ENCODE data around the gene NR2F1-AS1. TPM values are rescaled to one million over a fixed set of nuclear protein-coding genes. Genes with fewer than 3 reads are reported as not detected.

NR2F1-AS1 gene
- total RNA-seq, 1 donor from 2014 or later, result 1.8 TPM

DNA sequence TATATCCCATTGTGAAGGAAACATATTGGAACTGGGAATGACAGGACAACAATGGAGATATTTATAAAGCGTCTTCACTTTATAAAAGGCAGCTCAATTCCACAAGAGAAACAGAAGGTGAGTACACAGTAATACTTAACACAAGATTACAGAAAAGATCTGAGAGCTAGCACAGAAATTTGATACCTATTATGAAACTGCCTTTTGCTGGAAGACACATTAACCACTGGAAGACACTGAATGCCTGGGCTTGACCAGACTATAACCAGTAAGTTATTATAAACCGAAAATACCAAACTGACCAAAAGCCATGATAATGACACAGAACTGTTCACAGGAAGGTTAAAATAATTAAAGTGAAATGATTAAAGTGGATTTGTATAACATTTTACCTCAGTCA lies 195.4 kb downstream of the NR2F1-AS1 start:
- peak; percentile 84 for DNase-seq (ENCODE audit: low read depth)

DNA sequence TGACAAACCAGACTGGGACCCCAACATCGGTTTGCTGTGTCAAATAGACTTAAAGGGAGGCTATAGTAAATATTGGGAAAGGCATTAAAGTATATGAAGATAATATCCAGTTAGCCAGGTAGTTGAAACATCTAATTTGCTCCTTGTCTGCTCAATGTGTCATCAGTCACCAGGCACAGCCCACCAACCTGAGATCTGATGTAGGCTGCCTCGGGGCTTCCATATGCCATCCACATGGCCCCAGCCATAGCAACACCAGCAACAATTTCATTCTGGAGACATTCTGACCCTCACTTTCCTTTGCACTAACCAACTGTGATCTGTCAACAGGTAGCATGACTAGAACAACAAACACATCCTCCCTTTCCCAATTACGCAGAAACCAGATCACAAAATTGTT lies 196.0 kb downstream of the NR2F1-AS1 start:
- no peak for DNase-seq (ENCODE audit: low read depth)

DNA sequence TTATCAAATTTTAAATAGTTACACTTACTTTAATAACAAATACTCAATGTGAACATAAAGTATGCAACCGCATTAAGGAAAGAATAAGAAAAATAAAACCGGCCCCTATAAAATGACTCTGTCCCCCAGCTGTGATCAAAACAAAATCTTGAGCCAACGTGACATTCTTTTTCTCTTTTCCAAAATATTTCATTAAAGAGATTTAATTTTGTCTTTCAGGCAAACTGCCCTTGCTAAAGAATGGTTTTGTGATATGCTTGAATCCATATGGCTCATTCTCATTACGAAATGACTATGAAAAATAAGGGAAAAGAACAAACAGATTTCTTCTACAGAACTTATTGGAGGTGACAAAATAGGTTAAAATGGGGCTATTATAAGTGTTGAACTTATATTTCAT lies 197.0 kb downstream of the NR2F1-AS1 start:
- no peak for DNase-seq (ENCODE audit: low read depth)

DNA sequence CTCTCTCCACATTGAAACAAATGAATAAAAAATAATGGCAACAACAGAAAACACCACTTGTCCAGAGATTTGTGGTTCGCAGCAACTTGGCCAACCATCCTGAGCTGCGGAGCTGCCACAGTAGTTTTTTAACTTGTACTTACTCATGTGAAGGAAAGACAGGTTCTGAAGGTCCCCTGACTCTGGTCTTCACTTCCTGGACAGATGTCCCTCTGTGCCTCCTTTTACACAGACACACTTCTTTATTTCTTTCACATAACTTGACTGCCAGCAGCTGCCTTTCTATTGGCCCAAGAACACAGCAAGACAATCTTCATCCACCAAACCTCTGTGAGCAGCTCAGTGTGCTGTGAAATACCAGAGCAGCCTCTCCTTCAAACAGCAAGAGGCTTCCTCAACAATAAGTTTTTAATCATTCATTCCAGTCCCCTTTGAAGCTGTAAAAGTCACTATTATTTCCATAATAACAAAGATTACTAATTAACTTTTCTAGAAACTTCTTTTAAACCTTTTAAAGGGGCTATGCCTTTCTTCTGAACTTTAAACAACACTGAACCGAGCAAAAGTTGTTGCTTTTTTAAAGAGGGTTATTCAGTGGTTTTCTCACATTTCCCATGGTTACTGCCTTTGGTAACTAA lies 198.7 kb downstream of the NR2F1-AS1 start:
- DNase-seq (ENCODE audit: low read depth), result peak; percentile 86

DNA sequence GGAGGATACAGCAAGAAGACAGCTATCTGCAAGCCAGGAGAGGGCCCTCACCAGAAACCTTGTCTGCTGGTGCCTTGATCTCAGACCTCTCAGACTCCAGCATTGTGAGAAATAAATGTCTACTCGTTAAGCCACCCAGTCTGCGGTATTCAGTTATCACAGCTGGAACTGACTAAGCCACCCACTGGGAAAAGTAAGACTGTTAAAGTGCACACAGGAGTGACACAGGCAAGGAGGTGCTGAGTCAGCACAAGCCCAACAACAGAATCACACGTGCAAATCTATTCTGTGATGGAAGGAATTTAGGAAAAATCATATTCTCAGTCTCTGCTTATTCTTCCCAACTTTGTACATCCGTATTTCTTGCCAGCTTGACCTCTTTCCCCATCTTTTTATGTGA lies 200.0 kb downstream of the NR2F1-AS1 start:
- peak; percentile 28 for DNase-seq (ENCODE audit: low read depth)

DNA sequence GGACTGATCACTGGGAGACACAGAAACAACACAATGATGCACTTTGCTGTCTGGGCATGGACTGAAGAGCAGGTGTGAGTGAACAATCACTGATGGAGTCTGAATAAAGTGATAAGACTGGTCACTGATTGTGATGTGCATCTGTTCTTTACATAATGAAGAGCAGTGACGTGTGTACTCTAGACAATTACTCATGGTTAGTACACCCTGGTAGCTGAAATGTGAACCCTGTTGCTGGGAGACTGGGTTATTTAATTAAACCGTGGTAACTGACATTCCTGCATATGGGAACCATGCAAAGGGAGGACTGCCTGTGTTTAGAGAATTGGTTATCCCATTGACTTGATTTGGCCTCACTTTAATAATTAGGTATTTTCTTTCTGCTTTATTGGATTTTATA lies 202.9 kb downstream of the NR2F1-AS1 start:
- DNase-seq (ENCODE audit: low read depth), result peak; percentile 74

DNA sequence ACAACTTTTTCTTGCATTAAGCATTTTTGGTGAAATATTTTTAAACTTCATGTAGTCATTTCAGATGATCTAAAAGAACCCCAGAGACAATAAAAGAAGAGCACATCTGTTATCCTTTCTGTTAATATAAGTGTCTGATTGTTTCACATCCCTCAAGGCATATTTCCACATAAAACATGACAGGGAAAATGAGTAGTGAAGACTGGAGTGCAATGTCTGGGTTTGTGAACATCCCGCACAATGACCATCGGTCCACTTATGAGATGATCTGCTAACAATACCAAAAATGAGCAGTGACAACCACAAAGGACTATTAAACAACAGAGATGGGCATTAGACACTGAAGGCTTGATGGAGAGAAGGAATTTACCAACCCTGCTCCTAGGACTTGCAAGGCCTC lies 209.1 kb downstream of the NR2F1-AS1 start:
- no peak for DNase-seq (ENCODE audit: low read depth)

- DNase-seq (ENCODE audit: low read depth), result peak; percentile 21
Measured at GRCh38 chr5:93364378-93364777, 216.6 kb downstream of the NR2F1-AS1 start.

DNA sequence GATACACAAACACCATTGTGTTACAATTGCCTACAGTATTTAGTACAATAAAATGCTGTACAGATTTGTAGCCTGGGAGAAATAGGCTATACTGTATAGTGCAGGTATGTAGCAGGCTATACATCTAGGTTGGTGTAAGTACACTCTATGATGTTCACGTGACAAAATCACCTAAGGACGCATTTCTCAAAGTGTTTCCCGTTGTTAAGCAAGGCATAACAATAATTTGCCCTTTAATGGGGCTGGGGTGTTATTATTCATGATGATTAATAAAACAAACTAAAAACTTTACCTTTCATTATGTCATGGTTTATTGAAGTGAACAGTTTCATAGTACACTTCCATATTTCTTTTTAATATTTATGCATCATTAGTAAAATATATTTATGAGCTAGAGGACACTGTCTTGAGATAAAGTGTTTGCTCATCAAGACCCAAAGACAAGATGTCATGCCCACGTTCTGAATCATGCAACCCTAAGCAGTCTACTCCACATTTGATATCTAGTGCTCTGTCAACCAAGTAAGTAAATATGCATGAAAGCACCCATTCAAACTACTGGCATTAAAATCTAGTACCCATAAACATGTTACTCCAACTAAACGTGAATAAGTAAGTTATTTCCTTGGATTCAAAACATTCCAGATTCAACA lies 220.5 kb downstream of the NR2F1-AS1 start:
- DNase-seq (ENCODE audit: low read depth), result no peak

DNA sequence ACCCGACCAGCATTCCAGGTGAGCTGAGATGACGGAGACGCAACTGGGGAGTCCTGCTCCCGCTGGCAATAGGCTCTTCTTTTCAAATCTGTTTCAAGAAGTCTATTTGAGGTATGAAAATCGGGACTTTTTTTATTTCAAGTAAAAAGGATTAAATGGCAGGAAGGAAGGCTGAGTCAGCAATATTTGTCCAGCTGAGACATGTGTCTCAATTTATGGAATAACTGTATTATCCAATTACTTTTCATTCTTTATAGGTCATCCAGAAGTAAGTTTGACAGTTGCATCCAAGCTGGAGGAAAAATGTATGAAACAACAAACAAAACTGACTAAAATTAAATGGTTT lies 221.1 kb downstream of the NR2F1-AS1 start:
- DNase-seq (ENCODE audit: low read depth), result no peak

Other genes starting within 250 kb of the NR2F1-AS1 start
- 0.35 and 3.4 TPM in 2 replicates for gene NR2F1, start 2.0 kb upstream of the NR2F1-AS1 start, total RNA-seq
- 0.17 and 1.4 TPM in 2 replicates for gene POU5F2, start 160.4 kb upstream of the NR2F1-AS1 start, total RNA-seq

All from renal cortical epithelial cell (primary cell).